HUDEP-2 (cell line): Measurements from ENCODE around the gene FRMD4A.
"Not testable (repeated sequence)": the region's sequence is repeated elsewhere in the genome, so short reads cannot be mapped to it uniquely, and the experiment has no call there.

Experiments used
- DNase-seq, 76 experiments: peaks; one replicate each; lab custom pipeline; 2025; ENCODE audit not compliant: unreplicated experiment in 76 of 76; lab: John Stamatoyannopoulos, UW

The FRMD4A gene

GRCh38 chr10:13716081-13717071, 614.3 kb downstream of the FRMD4A start:
- DNase-seq: no peak

- DNase-seq: not testable (repeated sequence)
Measured at GRCh38 chr10:13715596-13715995, 615.1 kb downstream of the FRMD4A start.

- no peak for DNase-seq
Measured at GRCh38 chr10:13715100-13715499, 615.6 kb downstream of the FRMD4A start.

GRCh38 chr10:13712837-13713581, 617.7 kb downstream of the FRMD4A start:
- DNase-seq: no peak

GRCh38 chr10:13712476-13712836, 618.3 kb downstream of the FRMD4A start:
- no peak for DNase-seq

GRCh38 chr10:13711291-13711690, 619.4 kb downstream of the FRMD4A start:
- DNase-seq: no peak

GRCh38 chr10:13709931-13710650, 620.6 kb downstream of the FRMD4A start:
- no peak for DNase-seq

GRCh38 chr10:13708256-13708990, 622.3 kb downstream of the FRMD4A start:
- no peak for DNase-seq

GRCh38 chr10:13707156-13707881, 623.4 kb downstream of the FRMD4A start:
- peak in 74 of 76 experiments; percentile 2 to 78 (median 45) for DNase-seq

- peak in 1 of 76 experiments; percentile 2 for DNase-seq
Measured at GRCh38 chr10:13706604-13707003, 624.1 kb downstream of the FRMD4A start.

GRCh38 chr10:13706175-13706574, 624.5 kb downstream of the FRMD4A start:
- DNase-seq: peak in 1 of 76 experiments; percentile 7

GRCh38 chr10:13705526-13706174, 625.1 kb downstream of the FRMD4A start:
- DNase-seq: peak in 75 of 76 experiments; percentile 8 to 92 (median 73)

- DNase-seq: no peak
Measured at GRCh38 chr10:13704964-13705363, 625.8 kb downstream of the FRMD4A start.

GRCh38 chr10:13703997-13704536, 626.7 kb downstream of the FRMD4A start:
- DNase-seq: no peak

- DNase-seq: no peak
Measured at GRCh38 chr10:13703101-13703818, 627.5 kb downstream of the FRMD4A start.

GRCh38 chr10:13701157-13701919, 629.4 kb downstream of the FRMD4A start:
- DNase-seq: no peak

- DNase-seq: no peak
Measured at GRCh38 chr10:13700473-13701144, 630.1 kb downstream of the FRMD4A start.
